Stimulated activated CD4-positive, alpha-beta T cell treated with anti-CD3 and anti-CD28 coated beads, Interleukin-4, amount 100 ng/mL, for 48 hours (primary cell): ENCODE data around the gene GNAQ.

Experiments used
- DNase-seq, 2 donors: peaks; one replicate each; pipeline ENCODE4 v3.0.0-alpha.2; 2020; ENCODE audit warnings: low read depth in 2 of 2

GNAQ gene

DNA sequence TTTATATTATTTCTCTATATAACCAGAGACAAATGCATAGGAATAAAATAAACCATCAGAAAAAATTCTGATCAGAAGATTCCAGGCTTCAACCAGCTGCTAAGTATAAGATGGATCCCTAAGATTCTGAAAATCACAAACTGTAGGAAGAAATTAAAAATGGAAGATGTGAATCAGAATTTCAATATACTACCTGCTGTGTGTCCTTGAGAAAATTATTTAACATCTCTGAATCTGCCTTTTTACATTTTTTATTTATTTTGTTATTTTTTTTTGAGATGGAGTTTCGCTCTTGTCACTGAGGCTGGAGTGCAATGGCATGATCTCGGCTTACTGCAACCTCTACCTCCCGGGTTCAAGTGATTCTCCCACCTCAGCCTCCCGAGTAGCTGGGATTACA lies 187.2 kb downstream of the GNAQ start:
- DNase-seq = no peak

DNA sequence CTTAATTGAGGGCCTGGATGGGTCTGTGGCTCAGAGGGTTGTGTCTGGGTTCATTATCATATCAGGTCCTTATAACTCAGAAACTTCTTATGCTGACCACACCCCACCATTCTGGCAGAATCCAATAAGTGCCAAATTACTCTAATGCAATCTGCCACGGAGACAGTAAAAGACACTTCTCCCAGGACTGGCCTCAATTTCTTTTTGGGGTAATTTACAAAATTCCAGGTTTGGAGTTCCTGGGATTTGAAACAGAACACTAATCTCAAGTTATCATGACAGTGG lies 187.8 kb downstream of the GNAQ start:
- DNase-seq = no peak

DNA sequence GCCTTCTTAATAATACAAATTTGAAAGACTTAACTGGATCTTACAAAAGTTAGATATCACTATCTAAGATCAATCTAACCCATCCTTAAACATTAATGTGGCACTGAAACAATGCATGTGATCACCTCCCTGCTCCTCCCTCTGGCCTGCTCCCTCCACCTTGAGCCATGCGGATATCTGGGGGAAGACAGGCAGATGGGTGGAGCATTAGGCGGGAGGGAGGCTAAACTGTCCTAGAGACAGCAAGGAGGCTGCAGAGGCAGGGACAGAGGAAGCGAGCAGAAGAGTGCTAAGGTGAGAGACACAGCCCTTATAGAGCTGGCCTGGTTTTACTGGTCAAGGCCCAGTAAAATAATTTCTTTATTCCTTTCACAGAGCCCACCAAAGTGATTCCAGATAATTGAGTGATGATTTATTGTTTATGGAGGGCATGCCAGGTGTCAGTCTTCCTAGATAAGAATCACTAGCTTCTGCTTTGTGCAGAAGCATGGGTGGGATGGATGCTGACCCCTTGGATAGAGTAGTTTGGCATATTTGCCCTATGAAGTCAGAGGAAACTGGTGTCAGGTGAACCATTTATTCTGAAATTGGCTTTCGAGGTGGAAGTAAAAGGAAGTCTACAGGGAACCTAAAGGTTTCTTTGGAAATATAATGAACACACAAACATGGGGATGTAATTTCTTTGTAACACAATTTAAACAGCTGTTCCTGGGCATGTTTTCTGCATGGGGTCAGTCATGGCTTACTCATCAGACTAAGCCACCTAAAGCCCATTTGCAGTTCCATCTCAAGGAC lies 188.3 kb downstream of the GNAQ start:
- no peak for DNase-seq

- DNase-seq = no peak
Measured at GRCh38 chr9:77841739-77842386, 189.7 kb downstream of the GNAQ start.

DNA sequence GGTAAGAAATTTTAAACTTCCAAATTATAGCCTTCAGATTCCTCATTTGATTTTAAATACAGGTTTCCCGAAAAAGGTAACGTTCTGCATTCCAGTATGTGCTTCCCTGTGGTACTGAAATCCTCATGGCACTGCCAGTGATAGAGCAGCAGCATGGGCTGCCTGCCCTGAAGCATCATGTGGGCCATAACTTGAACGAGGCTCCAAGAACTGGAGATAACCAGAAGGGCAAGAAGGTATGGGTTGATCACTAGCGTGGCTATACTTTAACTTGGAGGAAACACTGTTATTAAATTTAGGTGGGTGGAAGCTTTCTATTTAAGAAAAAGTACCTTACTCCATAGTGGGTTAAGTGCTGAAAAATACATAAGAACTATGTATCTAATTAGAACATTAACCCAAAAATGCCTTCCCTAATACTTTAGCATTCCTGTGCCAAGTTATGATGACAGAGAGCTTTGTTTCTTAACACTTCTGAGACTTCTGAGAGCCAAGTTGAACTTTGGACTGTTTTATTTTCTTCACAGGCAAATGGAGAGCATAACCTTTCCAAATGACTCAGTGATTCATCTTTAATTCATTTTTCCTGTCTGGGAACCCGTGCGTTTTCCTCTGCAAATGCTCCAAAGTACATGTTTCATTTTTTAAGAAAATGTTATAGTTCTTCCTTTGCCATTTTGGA lies 192.0 kb downstream of the GNAQ start:
- no peak for DNase-seq

DNA sequence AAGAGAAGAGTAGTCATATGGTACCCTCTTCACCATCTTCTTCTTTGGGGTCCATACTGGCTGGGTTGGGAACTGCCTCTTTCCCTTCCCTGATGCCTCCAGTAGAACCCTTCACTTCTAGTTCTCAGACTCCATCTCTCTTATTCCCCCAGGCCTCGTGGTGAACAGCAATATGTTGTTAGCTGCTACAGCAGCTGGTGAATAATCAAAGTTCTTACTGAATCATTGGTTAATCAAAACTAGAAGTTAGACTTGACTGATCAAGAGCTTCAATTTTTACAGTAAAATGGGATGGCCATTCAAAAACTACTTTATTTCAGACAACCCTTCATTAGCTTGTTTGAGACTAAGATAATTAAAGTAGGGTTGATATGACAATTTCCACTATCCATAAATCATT lies 192.6 kb downstream of the GNAQ start:
- no peak for DNase-seq

- no peak for DNase-seq
Measured at GRCh38 chr9:77834898-77835488, 196.6 kb downstream of the GNAQ start.

DNA sequence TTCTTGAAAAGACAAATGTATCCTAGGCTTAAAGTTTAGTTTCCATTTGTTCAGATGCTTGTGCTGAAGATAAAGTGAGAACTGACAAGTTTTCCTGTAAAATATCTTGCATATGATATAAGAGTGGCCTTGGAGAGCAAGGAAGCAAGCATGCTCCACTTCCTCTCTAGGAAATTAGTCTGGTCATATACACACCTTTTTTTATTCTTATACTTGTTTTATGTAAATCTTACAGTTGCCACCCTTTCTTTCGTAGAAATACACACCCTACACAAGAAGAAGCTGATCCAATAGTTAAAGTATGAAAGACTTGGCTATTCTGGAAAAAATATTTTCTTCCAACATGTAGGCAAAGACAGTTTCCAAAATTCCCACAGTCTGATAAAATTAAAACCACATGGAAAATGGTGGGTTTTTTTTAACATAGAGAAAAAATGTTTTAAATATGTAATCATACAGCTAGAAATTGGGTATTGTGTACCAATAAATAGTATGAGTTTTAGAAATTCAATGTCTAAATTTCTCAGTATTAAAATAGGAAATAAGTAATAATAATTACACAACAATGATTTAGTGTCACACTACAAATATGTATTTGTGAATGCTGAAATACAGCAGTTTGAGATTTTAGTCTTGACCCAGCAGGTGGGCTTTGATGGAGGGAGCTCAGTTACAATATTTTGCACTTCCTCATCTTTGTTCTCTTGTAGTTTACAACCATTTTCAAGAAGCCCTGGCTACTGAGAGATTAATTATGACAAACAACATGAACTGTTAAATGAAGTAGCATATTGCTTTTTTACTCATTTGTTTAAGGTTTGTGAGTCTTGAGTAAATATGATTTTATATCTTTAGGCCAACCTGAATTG lies 197.8 kb downstream of the GNAQ start:
- no peak for DNase-seq

DNA sequence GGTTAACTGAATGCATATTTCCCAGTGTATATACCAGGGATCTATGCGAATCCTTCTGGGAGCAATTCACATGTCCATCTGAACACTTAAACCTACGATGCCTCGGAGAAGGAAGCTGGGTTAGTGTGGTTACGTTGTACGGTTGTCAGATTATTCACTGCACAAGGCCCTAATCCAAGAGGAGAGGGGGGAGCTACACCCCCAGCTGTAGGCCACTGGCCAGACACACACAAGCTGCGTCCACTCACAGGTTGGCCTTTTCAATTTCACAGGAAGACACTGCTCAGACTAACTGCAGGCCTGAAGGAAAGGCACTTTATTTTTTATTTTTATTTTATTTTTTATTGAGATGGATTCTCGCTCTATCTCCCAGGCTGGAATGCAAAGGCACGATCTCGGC lies 199.0 kb downstream of the GNAQ start:
- no peak for DNase-seq

- no peak for DNase-seq
Measured at GRCh38 chr9:77831781-77832180, 199.8 kb downstream of the GNAQ start.

GRCh38 chr9:77830618-77831285 lies 200.9 kb downstream of the GNAQ start:
- DNase-seq = no peak

DNA sequence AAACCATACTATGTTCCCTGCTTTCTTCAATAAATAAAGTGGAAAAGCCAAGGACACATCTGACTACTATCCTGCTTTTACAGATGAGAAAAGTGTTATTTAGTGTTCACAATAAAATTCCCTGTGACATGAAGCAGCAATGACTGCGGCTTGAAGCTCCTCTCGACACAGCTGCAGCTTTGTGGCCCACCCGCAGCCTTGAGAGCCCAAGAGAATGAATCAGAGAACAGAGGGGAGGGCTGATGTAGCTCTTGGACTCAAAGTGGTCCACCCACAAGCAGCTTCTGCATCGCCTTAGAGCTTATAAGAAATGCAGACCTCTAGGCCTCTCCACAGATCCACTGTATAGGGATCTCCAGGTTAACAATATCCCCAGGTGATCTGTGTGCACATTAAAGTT lies 202.2 kb downstream of the GNAQ start:
- no peak for DNase-seq

- no peak for DNase-seq
Measured at GRCh38 chr9:77827104-77827784, 204.4 kb downstream of the GNAQ start.

- no peak for DNase-seq
Measured at GRCh38 chr9:77826621-77827020, 205.0 kb downstream of the GNAQ start.

GRCh38 chr9:77826116-77826515 lies 205.5 kb downstream of the GNAQ start:
- no peak for DNase-seq

GRCh38 chr9:77825361-77825760 lies 206.2 kb downstream of the GNAQ start:
- no peak for DNase-seq

DNA sequence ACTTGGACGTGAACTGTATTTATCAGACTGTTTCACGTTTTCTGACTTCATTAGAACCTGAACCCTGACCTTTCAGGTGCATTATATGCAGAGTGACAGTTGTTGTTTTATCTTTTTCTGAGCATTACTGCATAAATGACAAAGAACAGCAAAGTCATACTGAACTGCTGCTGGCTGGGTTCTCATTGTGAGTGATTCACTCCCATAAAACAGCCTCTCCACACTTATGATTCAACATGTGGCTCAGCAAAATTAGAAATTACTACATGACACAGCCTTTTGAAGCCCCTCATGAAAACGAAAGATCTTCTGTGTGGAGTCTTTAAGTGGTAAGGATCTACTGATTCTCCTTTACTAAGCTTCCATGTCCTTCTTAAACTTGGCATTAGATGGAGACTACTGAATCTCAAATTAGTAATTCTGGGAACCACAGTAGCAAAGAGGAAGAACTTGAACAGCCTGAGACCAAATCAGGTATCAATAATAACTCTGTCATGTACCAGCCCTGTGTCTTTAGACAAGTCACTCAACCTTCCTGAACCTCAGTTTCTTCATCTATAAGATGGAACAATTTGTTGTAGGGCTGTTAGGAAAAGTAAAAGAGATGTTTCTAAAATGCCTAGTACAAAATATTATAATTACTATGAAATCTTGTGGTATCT lies 211.2 kb downstream of the GNAQ start:
- DNase-seq = no peak

GRCh38 chr9:77819657-77820056 lies 212.0 kb downstream of the GNAQ start:
- DNase-seq = no peak

DNA sequence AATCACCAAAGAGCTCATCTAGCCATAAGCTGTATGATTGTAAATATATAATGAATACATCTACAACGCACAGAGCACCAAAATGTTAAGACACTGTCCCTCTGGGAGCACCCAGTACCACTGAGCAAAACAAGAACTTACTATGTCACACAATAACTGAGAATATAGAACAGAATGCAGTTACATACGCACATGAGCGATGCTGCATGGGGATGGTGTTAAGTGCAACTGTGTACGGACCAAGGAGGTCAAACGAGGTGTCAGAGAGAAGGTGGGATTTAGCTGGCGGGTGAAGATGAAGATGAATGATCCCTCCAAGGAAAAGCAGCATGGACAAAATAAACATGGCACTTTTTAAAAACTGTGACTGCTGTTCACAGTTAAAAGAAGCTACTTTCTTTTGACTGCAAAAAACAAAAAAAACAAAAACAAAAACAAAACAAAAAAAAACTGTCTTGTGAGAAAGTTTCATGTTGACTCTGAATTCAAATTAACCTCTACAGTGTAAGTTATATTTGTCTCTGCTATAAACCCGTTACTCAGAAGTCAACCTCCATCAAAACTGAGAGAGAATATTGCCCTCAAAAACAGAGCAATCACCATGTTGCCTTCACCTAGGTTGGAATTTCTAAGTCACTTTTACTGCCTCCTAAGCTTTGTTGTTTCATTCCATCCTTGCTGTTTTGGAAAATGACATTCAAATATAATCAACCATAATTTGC lies 213.9 kb downstream of the GNAQ start:
- DNase-seq = no peak
